Ramos (cell line): ENCODE data around the gene DEPDC5.
"Not testable (repeated sequence)": the region's sequence is repeated elsewhere in the genome, so short reads cannot be mapped to it uniquely, and the experiment has no call there.

Experiments
- in situ Hi-C: fragments of 300-500 bp; cut with MboI; formaldehyde crosslinking; loops from one replicate; pipeline ENCODE4 v1.14.3; 2022; ENCODE audit warnings: low sequenced_read_pairs; ENCODE audit not compliant: unreplicated experiment

Gene DEPDC5

GRCh38 chr22:31812977-31813605, 59.3 kb downstream of the DEPDC5 start:
- in situ Hi-C loops = no loop called here

- in situ Hi-C loops = not testable (repeated sequence)
These were observed 60.1 kb downstream of the DEPDC5 start for GRCh38 chr22:31813898-31814297.

GRCh38 chr22:31814942-31815341, 61.1 kb downstream of the DEPDC5 start:
- in situ Hi-C loops = no loop called here

- in situ Hi-C loops = not testable (repeated sequence)
These were observed 61.6 kb downstream of the DEPDC5 start for GRCh38 chr22:31815383-31815814.

- in situ Hi-C loops = no loop called here
These were observed 62.9 kb downstream of the DEPDC5 start for GRCh38 chr22:31816750-31817149.

GRCh38 chr22:31818481-31819392, 64.9 kb downstream of the DEPDC5 start:
- in situ Hi-C loops = no loop called here

- in situ Hi-C loops = no loop called here
These were observed 66.8 kb downstream of the DEPDC5 start for GRCh38 chr22:31820655-31821054.

GRCh38 chr22:31821572-31821971, 67.8 kb downstream of the DEPDC5 start:
- in situ Hi-C loops = no loop called here

- in situ Hi-C loops = no loop called here
These were observed 68.7 kb downstream of the DEPDC5 start for GRCh38 chr22:31822523-31822922.

- in situ Hi-C loops = no loop called here
These were observed 71.7 kb downstream of the DEPDC5 start for GRCh38 chr22:31825513-31825912.

- in situ Hi-C loops = no loop called here
These were observed 72.6 kb downstream of the DEPDC5 start for GRCh38 chr22:31826443-31826842.

- in situ Hi-C loops = no loop called here
These were observed 74.9 kb downstream of the DEPDC5 start for GRCh38 chr22:31828739-31829138.

GRCh38 chr22:31829505-31829904, 75.7 kb downstream of the DEPDC5 start:
- in situ Hi-C loops = no loop called here

- in situ Hi-C loops = no loop called here
These were observed 76.9 kb downstream of the DEPDC5 start for GRCh38 chr22:31830721-31831070.

GRCh38 chr22:31833930-31834329, 80.1 kb downstream of the DEPDC5 start:
- in situ Hi-C loops = no loop called here

GRCh38 chr22:31836010-31836409, 82.2 kb downstream of the DEPDC5 start:
- in situ Hi-C loops = no loop called here

- in situ Hi-C loops = no loop called here
These were observed 85.1 kb downstream of the DEPDC5 start for GRCh38 chr22:31838917-31839316.

- in situ Hi-C loops = no loop called here
These were observed 86.2 kb downstream of the DEPDC5 start for GRCh38 chr22:31839986-31840385.

GRCh38 chr22:31840585-31840984, 86.8 kb downstream of the DEPDC5 start:
- in situ Hi-C loops = no loop called here

GRCh38 chr22:31841078-31841827, 87.4 kb downstream of the DEPDC5 start:
- in situ Hi-C loops = no loop called here

- in situ Hi-C loops = no loop called here
These were observed 89.7 kb downstream of the DEPDC5 start for GRCh38 chr22:31843526-31843925.
